ENCODE measurements around the gene PDE4D. TPM values are rescaled to one million over a fixed set of nuclear protein-coding genes. Genes with fewer than 3 reads are reported as not detected.

Gene PDE4D
- total RNA-seq, 1 experiment from 2014 or later = 5.3 TPM

DNA sequence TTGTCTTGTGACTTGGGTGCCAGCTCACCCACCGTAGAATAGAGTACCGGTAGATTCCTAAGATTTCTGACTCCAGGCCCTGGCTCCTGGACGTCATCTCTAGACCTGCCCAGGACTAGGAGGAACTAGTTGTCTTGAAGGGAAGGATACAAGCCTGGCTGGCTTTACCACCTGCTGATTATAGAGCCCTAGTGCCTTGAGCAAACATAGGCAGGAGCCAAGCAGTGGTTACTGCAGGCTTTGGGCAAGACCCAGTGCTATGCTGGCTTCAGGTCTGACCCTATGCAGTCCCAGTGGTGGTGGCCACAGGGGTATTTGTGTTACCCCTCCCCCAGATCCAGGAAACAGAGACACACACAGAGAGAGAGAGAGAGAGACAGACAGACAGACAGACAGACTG is 606.2 kb downstream of the PDE4D start:
- H3K36me3 ChIP-seq (replicated peaks; ENCODE audit: control insufficient read depth, insufficient read depth, low read length) = no peaks in the 10 kb centered on the region
- no peaks in the 10 kb centered on the region for H3K27me3 ChIP-seq (ENCODE audit: control insufficient read depth, insufficient read depth, low read length)
- H3K4me3 ChIP-seq (ENCODE audit: insufficient read depth, low read depth, low read length) = no peak overlapping the region
- DNase-seq = no peak

DNA sequence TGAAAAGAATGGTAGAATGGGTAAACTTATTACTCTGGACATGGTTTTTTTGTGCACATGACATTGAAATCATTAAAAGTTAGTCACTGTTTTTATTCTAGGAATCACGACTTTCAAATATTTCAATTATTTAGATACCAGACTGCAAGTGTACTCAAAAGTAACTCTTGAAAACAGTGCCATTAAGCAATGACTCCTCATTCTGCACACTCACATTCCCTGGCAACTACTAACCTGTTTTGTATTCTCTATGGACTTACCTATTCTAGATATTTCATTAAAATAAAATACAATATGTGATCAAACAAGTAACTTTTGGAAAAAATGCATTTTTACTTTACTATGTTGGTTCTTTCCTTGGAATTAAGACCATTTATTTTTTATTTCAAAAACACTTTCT is 607.0 kb downstream of the PDE4D start:
- no peak for DNase-seq
- no peaks in the 10 kb centered on the region for H3K27me3 ChIP-seq (ENCODE audit: control insufficient read depth, insufficient read depth, low read length)
- H3K36me3 ChIP-seq (replicated peaks; ENCODE audit: control insufficient read depth, insufficient read depth, low read length) = no peaks in the 10 kb centered on the region
- no peak overlapping the region for H3K4me3 ChIP-seq (ENCODE audit: insufficient read depth, low read depth, low read length)

DNA sequence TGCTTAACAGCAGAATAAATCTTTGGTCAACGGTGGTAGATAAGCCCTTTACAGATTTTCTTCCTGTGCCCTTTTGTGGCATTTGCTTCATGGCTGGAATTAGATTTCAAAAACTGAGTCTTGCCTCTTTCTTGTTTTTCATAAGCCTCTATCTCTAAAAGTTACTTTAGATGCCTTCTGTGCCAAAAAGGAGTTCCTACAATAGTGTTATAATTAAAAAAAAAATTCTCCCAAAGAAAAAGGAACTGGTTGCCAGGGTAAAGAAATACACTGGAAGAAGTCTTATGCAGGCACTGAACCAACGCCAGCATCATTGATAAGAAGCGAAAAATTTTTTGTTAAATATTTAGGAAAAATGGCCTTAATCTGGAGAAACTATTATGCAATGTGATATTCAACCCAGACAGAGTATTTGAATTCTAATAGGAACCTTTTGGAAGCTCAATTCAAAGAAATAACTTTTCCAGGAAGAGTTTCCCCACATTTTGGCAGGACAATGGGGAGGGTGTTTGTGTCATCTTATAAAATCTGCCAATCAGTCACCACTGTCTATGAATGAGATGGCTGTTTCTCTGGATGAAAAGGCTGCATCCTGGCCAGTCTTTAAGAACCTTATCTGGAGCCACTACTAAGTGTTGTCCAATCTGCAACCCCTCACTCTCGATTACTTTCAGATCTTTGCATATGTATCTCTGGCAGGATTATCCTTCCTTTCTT is 608.1 kb downstream of the PDE4D start:
- DNase-seq = no peak
- Histone ChIP-seq H3K27me3 (ENCODE audit: control insufficient read depth, insufficient read depth, low read length) (no peaks in the 10 kb centered on the region), H3K36me3 (replicated peaks; ENCODE audit: control insufficient read depth, insufficient read depth, low read length) (no peaks in the 10 kb centered on the region), H3K4me3 (ENCODE audit: insufficient read depth, low read depth, low read length) (no peak overlapping the region)

DNA sequence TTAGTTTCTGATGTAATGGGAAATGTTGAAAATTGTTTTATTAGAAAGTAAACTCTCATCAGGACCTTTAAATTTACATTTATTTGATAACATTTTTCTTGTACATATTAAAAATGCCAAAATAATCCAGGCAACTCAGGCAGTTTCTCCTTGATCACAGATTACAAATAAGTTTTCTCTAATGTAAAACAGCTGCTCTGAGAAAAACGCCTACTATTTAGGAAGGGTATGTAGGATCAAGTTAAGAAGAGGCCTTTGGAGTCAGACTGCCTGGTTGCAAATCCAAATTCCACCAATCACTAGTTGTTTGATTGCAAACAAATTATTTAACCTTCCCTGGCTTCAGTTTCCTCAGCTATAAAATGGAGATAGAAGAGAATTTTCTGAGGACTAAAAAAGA is 610.8 kb downstream of the PDE4D start:
- Histone ChIP-seq H3K4me3 (ENCODE audit: insufficient read depth, low read depth, low read length) (no peak overlapping the region), H3K27me3 (ENCODE audit: control insufficient read depth, insufficient read depth, low read length) (no peaks in the 10 kb centered on the region), H3K36me3 (replicated peaks; ENCODE audit: control insufficient read depth, insufficient read depth, low read length) (no peaks in the 10 kb centered on the region)
- no peak for DNase-seq

DNA sequence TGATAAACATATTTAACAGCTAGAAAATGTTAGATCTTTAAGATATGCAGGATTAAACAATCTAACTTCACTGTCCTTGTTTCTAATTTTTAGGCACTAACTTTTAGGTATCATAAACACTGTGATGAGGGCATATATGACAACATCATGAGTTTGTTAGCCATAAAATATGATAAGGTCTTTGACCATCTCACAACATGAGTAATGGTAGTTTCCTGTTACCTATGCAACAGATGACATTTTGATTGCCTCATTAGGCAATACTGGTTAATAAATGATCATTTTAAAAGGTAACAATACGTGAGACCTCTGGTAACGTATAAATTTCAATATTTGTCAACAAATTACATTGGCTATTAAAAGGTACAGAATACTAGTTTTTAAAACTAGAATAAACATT is 613.5 kb downstream of the PDE4D start:
- DNase-seq = no peak
- Histone ChIP-seq H3K36me3 (replicated peaks; ENCODE audit: control insufficient read depth, insufficient read depth, low read length) (no peaks in the 10 kb centered on the region), H3K4me3 (ENCODE audit: insufficient read depth, low read depth, low read length) (no peak overlapping the region), H3K27me3 (ENCODE audit: control insufficient read depth, insufficient read depth, low read length) (no peaks in the 10 kb centered on the region)

DNA sequence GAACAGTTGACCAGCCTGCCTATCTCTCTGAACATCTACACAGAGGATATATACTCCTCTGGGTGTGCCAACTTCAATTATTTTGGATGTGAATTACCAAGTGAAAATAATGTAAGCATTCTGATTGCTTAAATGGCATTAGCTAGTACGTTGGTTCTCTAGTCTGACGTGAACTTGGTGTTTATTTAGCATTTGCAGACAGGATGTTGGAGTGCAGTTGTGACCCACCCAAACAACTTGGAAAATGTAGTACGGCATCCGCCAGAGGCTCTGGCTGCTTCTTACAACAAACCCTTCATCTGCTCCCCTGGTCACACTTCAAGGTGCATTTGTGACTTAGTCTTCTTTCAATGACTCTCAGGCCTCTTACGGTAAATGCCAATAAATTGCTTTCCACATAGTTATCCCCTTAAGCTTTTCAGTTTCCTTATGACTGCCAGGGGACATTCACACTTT is 616.6 kb downstream of the PDE4D start:
- no peak overlapping the region for H3K4me3 ChIP-seq (ENCODE audit: insufficient read depth, low read depth, low read length)
- no peak for DNase-seq
- H3K27me3 ChIP-seq (ENCODE audit: control insufficient read depth, insufficient read depth, low read length) = no peaks in the 10 kb centered on the region
- no peaks in the 10 kb centered on the region for H3K36me3 ChIP-seq (replicated peaks; ENCODE audit: control insufficient read depth, insufficient read depth, low read length)

DNA sequence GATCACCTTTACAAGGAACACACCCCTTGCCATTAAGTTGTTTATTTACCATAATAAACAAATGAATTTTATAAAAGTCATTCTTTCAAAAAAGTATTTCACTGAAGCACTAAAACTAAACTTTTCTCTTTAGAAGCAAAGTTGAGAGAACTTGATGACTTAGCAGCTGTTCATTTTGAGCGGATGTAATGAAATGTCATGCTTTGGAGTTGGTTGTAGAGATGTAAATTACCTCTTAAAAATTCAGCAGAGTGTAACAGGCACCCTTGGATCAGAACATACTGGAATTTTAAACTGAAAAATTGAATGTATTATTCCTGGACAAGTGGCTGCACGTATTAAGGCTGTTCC is 617.2 kb downstream of the PDE4D start:
- no peak for DNase-seq
- no peaks in the 10 kb centered on the region for H3K27me3 ChIP-seq (ENCODE audit: control insufficient read depth, insufficient read depth, low read length)
- H3K4me3 ChIP-seq (ENCODE audit: insufficient read depth, low read depth, low read length) = no peak overlapping the region
- no peaks in the 10 kb centered on the region for H3K36me3 ChIP-seq (replicated peaks; ENCODE audit: control insufficient read depth, insufficient read depth, low read length)

DNA sequence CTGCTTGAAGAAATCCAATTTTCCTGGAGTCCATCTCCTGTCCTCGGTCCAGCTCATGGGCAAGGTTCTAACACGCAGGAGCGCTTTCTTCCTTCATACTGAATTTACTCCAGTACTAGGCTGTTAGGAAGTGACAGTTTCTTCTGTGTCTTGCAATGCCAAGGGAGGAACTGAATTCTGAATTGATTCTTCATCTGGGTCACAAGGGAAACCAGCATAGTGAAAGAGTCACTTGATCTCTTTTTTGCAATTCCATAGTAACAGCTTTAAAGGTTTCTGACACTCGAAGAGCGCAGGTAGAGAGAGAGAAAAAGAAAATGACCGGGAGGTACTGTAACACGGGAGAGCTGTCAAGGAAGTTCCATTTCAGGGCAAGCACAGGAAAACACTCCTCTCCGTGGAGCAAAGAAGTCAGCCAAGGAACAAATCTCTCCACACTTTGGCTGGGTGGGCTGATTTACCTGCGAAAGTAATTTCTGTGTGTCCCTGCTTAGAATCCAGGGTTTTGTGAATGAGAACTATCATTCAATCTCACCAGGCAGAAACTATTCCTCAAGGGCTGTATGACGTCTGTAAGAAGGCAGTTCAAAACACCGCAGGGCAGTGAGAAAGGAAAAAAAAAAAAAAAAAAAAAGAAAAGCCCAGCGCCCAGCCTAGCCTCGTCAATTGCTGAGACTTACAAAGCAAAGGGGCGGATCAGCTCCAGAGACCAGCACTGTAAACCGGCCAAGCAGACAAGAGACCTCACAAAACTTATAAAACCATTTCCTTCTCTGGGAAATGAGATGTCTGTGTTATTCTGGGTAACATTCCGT is 617.8 kb downstream of the PDE4D start:
- Histone ChIP-seq H3K27me3 (ENCODE audit: control insufficient read depth, insufficient read depth, low read length) (no peaks in the 10 kb centered on the region), H3K36me3 (replicated peaks; ENCODE audit: control insufficient read depth, insufficient read depth, low read length) (no peaks in the 10 kb centered on the region), H3K4me3 (ENCODE audit: insufficient read depth, low read depth, low read length) (peak overlapping the region; percentile 1; the same call in 1 of the 2 replicates)
- peak; percentile 3 for DNase-seq

DNA sequence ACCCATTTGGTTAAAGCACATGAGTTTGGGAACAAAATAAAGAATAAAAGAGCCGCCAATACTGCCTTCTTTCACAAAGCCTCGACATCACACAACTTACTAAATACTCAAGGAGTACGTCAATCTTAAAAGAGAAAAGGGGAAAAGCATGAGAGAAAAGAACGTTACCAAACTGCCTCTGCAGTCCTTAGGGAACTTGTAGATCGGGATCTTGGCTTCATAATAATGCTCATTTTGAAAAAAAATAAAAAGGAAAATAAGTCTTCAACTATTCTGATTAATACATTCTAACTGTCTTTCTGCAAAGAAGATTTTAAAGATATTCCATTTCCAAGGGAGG is 618.4 kb downstream of the PDE4D start:
- Histone ChIP-seq H3K36me3 (replicated peaks; ENCODE audit: control insufficient read depth, insufficient read depth, low read length) (no peaks in the 10 kb centered on the region), H3K4me3 (ENCODE audit: insufficient read depth, low read depth, low read length) (no peak overlapping the region), H3K27me3 (ENCODE audit: control insufficient read depth, insufficient read depth, low read length) (no peaks in the 10 kb centered on the region)
- DNase-seq = no peak

DNA sequence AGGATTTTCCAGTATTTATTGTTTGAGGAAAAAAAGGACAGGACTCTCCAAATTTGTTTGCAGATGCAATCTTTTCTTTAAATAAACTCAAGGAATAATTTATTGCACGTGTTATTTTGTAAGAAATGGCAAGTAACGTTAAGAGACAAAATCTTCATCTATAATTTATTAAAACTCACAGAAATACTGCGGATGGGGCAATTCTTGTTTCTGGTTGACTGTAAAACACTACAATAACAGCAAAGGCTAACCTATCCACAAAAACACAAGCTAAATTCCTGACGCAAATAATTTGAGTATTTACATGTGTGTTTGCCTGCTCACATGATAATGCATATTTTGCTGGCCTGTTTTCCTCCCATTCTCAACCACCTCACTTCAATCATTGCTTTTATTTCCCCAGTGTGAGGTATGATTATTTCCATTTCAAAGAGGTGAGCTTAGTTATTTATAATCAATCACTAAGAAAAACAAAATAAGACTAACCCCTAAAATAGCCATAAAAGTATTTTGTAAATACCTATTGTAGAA is 619.4 kb downstream of the PDE4D start:
- no peak for DNase-seq
- Histone ChIP-seq H3K27me3 (ENCODE audit: control insufficient read depth, insufficient read depth, low read length) (no peaks in the 10 kb centered on the region), H3K4me3 (ENCODE audit: insufficient read depth, low read depth, low read length) (no peak overlapping the region)

DNA sequence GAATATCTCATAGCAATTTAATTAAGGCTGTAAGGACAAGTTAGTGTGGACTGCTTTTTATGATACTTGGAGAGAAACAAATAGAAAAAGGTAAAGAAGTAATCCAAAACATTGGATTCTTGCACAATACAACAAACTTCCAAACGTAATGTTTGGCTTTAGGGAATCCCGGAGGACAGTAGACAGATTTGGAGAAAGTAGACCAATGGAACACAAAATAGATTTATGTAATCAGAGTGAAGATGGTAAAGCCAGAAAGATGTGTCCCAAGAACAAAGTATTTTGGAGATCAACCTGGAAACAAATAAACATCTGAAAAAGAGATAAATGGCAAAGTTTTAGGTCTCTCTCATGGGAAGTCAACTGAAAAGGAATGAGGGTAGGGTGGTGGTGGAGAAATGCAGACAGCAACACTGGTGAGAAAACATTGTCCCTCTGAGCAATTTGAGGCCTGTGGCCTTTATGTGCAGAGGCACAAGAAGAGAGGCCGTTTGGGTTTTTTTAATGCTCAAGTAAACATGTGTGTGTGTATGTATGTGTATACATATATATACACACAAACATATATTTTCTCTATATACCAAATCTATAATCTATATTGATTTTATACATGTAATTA is 620.6 kb downstream of the PDE4D start:
- Histone ChIP-seq H3K4me3 (ENCODE audit: insufficient read depth, low read depth, low read length) (no peak overlapping the region), H3K36me3 (replicated peaks; ENCODE audit: control insufficient read depth, insufficient read depth, low read length) (no peaks in the 10 kb centered on the region), H3K27me3 (ENCODE audit: control insufficient read depth, insufficient read depth, low read length) (no peaks in the 10 kb centered on the region)
- no peak for DNase-seq

More for the DNA sequence above, 619.4 kb downstream of the PDE4D start:
- H3K36me3 ChIP-seq (replicated peaks; ENCODE audit: control insufficient read depth, insufficient read depth, low read length) = no peaks in the 10 kb centered on the region

DNA sequence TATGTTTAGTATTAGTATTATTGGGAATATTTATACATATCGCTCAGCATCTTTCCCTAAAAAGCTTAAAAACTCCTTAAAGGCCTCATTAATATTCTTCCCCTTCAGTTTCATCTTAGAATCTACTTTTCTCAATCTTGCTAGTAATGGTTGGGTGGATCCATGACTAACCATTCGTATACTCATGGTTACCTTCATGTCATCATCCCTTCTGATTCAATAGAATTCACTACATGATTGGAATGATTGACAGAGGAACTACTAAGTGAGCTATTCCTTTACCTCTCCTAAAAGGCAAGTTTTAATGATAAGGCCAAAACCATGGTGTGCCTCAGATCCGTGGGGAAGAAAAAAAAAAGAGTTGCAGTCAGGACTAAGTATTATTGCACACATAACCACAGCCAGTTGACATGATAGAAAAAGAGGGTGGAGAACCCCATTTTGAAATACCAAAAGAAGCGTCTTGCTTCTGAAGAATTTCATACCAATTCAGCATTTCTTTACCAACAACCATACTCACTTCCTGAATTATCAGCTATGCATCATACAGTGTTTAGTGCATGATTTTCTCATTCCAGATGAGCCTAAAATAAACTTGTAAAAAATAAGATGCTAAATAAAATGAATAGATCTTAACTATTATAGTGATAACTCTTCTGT is 624.6 kb downstream of the PDE4D start:
- Histone ChIP-seq H3K4me3 (ENCODE audit: insufficient read depth, low read depth, low read length) (no peak overlapping the region), H3K36me3 (replicated peaks; ENCODE audit: control insufficient read depth, insufficient read depth, low read length) (no peaks in the 10 kb centered on the region), H3K27me3 (ENCODE audit: control insufficient read depth, insufficient read depth, low read length) (no peaks in the 10 kb centered on the region)
- no peak for DNase-seq

DNA sequence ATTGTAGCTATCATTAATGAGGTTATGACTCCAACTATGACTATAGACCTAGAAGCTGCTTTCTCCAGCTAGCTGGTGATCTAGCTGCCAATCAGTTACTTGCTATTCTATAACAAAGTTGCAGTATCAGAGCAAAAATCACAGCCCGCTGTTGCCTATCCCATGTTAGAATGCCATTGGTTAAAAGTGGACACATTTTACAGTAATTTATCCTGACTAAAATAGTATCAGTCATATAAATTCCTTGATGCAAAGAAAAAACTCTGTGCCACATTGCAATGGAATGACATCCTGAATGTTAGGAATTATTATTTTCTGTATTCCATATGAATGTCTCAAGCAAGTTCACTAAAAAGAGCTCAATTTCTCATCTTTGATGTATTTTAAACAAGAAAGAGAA is 626.5 kb downstream of the PDE4D start:
- no peak overlapping the region for H3K4me3 ChIP-seq (ENCODE audit: insufficient read depth, low read depth, low read length)
- no peak for DNase-seq
- H3K27me3 ChIP-seq (ENCODE audit: control insufficient read depth, insufficient read depth, low read length) = no peaks in the 10 kb centered on the region
- no peaks in the 10 kb centered on the region for H3K36me3 ChIP-seq (replicated peaks; ENCODE audit: control insufficient read depth, insufficient read depth, low read length)

DNA sequence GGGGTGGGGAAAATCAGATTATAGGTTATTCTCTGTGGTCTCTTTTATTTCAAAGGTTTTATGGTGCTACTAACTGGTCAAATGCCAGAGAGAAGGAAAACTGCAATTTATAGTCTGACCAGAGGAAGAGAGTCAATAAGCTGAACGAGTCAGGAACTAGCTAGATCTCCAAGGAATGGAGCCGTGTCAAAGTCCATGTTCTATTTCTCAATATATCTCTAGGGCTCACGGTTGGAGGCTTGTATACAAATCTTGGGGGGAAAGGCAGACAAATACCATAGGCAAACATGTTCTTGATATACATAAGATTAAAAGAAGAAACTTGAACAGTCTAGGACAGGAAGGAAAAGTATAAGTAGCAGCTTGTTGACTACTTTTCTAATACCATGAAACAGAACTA is 627.1 kb downstream of the PDE4D start:
- no peak for DNase-seq
- H3K4me3 ChIP-seq (ENCODE audit: insufficient read depth, low read depth, low read length) = no peak overlapping the region
- H3K36me3 ChIP-seq (replicated peaks; ENCODE audit: control insufficient read depth, insufficient read depth, low read length) = no peaks in the 10 kb centered on the region
- no peaks in the 10 kb centered on the region for H3K27me3 ChIP-seq (ENCODE audit: control insufficient read depth, insufficient read depth, low read length)

Measured in H7 (cell line).